GM18520 (cell line): Measurements from ENCODE around the gene BCAS1.

Experiments used
- ATAC-seq: cut with Tn5 transposase; IDR thresholded peaks from one replicate; pipeline ENCODE4 v1.9.1; 2021; ENCODE audit not compliant: unreplicated experiment

BCAS1 gene

GRCh38 chr20:54078296-54078984 lies 8.0 kb upstream of the BCAS1 start:
- ATAC-seq, result no peak

GRCh38 chr20:54076259-54076658 lies 5.9 kb upstream of the BCAS1 start:
- ATAC-seq, result no peak

GRCh38 chr20:54075322-54075721 lies 4.9 kb upstream of the BCAS1 start:
- ATAC-seq, result no peak

- no peak for ATAC-seq
Observed at GRCh38 chr20:54074511-54074910, 4.1 kb upstream of the BCAS1 start.

- ATAC-seq, result no peak
Observed at GRCh38 chr20:54073288-54073687, 2.9 kb upstream of the BCAS1 start.

- ATAC-seq, result no peak
Observed at GRCh38 chr20:54069501-54069971, 858 bp downstream of the BCAS1 start.

GRCh38 chr20:54068966-54069365 lies 1.4 kb downstream of the BCAS1 start:
- ATAC-seq, result no peak

GRCh38 chr20:54068495-54068894 lies 1.9 kb downstream of the BCAS1 start:
- no peak for ATAC-seq

- ATAC-seq, result no peak
Observed at GRCh38 chr20:54067606-54068174, 2.7 kb downstream of the BCAS1 start.

- ATAC-seq, result no peak
Observed at GRCh38 chr20:54065601-54066038, 4.8 kb downstream of the BCAS1 start.

GRCh38 chr20:54064939-54065338 lies 5.5 kb downstream of the BCAS1 start:
- no peak for ATAC-seq

GRCh38 chr20:54063992-54064676 lies 6.3 kb downstream of the BCAS1 start:
- ATAC-seq, result no peak

- no peak for ATAC-seq
Observed at GRCh38 chr20:54063580-54063979, 6.8 kb downstream of the BCAS1 start.

GRCh38 chr20:54062812-54063280 lies 7.5 kb downstream of the BCAS1 start:
- ATAC-seq, result no peak

GRCh38 chr20:54061101-54061881 lies 9.1 kb downstream of the BCAS1 start:
- ATAC-seq, result no peak

GRCh38 chr20:54059691-54060364 lies 10.6 kb downstream of the BCAS1 start:
- no peak for ATAC-seq

- peak; percentile 46 for ATAC-seq
Observed at GRCh38 chr20:54058420-54059139, 11.8 kb downstream of the BCAS1 start.

- ATAC-seq, result no peak
Observed at GRCh38 chr20:54056762-54057639, 13.4 kb downstream of the BCAS1 start.

- ATAC-seq, result no peak
Observed at GRCh38 chr20:54054516-54054915, 15.9 kb downstream of the BCAS1 start.
